Esophagus muscularis mucosa (tissue), 4 donors: Measurements from ENCODE around the gene C15orf61. TPM values are rescaled to one million over a fixed set of nuclear protein-coding genes. Genes with fewer than 3 reads are reported as not detected.

Source experiments
- DNase-seq: peaks from one replicate; pipeline ENCODE4 v3.0.0-alpha.2; 2017; ENCODE audit errors: extremely low spot score
- H3K27ac ChIP-seq, 4 donors: fragments of 200-600 bp; sonication (generic); replicated peaks in 1 of 4; 1 replicate in 3 of 4; 2 replicates in 1 of 4; pipeline ENCODE4 v1.5.1; 2016 to 2019; ENCODE audit warnings: mild to moderate bottlenecking in 1 of 4
- H3K27me3 ChIP-seq, 4 donors: fragments of 200-600 bp; sonication (generic); one replicate each; pipeline versions ENCODE4 v1.5.1 to v1.6.0; 2016 to 2019
- H3K36me3 ChIP-seq, 4 donors: fragments of 200-600 bp; sonication (generic); one replicate each; pipeline ENCODE4 v1.5.1; 2016 to 2019
- H3K4me1 ChIP-seq, 4 donors: fragments of 200-600 bp; sonication (generic); one replicate each; pipeline ENCODE4 v1.5.1; 2016 to 2019
- H3K4me3 ChIP-seq, 4 donors: fragments of 200-600 bp; sonication (generic); 1 replicate in 2 of 4; 2 replicates in 2 of 4; pipeline ENCODE4 v1.5.1; 2016 to 2019; ENCODE audit warnings: mild to moderate bottlenecking in 4 of 4, moderate library complexity in 1 of 4
- H3K9me3 ChIP-seq, 4 donors: fragments of 200-600 bp; sonication (generic); 1 replicate in 3 of 4; 2 replicates in 1 of 4; pipeline ENCODE4 v1.5.1; 2016 to 2019
- CTCF ChIP-seq, 3 experiments: fragments of 200-600 bp in 2 of 3; fragments of 450-650 bp in 1 of 3; sonication (generic) in 2 of 3; IDR thresholded peaks; one replicate each; pipeline ENCODE4 v1.5.1; 2017 to 2019; ENCODE audit warnings: antibody characterized with exemption in 3 of 3, mild to moderate bottlenecking in 2 of 3, moderate library complexity in 1 of 3
- EP300 ChIP-seq: sonication (generic); formaldehyde crosslinking; IDR thresholded peaks from one replicate; pipeline ENCODE4 v1.6.1; 2017; ENCODE audit warnings: antibody characterized with exemption
- POLR2A ChIP-seq: fragments of 450-650 bp; IDR thresholded peaks from one replicate; pipeline ENCODE4 v1.6.1; 2017; ENCODE audit warnings: antibody characterized with exemption, moderate library complexity, mild to moderate bottlenecking, low read depth
- POLR2AphosphoS5 ChIP-seq, 2 donors: sonication (generic); formaldehyde crosslinking; IDR thresholded peaks; one replicate each; pipeline ENCODE4 v1.6.1; 2017; ENCODE audit warnings: antibody characterized with exemption in 2 of 2
- WGBS: methylation state at CpG from one replicate; pipeline ENCODE4 v1.1.5; 2018; 5-methylcytosine and 5-hydroxymethylcytosine counted together
- intact Hi-C: fragments of 100-400 bp; cut with DNase I; formaldehyde crosslinking; loops from one replicate; pipeline ENCODE4 v1.15.1; 2023
- total RNA-seq, 4 donors: library from RNA; depleted of rRNA; stranded (reverse); fragments of >200 nt; gene quantifications; one replicate each; pipeline versions ENCODE4 v1.1.0 to v1.2.1, GENCODE V29; 2016

C15orf61 gene
- total RNA-seq, 4 donors from 2014 or later: 3.8 to 8.1 (median 5.7) TPM

GRCh38 chr15:67564021-67564967, 43.4 kb downstream of the C15orf61 start:
- Histone ChIP-seq H3K27ac (no peak overlapping the region), H3K4me1 (peaks cover 0 to 1% (median 0%) of the 10 kb centered on the region in 4 donors), H3K36me3 (peaks cover 0 to 1% (median 0%) of the 10 kb centered on the region in 4 donors), H3K27me3 (no peaks in the 10 kb centered on the region), H3K9me3 (no peaks in the 10 kb centered on the region), H3K4me3 (no peak overlapping the region)
- intact Hi-C loops: no loop called here
- TF ChIP-seq EP300: no peak
- no peak for TF ChIP-seq POLR2A
- no peak for TF ChIP-seq POLR2AphosphoS5 (IDR thresholded peaks at IDR 0.05)
- no peak for TF ChIP-seq CTCF (IDR thresholded peaks at IDR 0.05)
- WGBS: 89% methylated on average over 2 of the region's 2 CpGs
- no peak for DNase-seq

GRCh38 chr15:67564968-67565345, 44.0 kb downstream of the C15orf61 start:
- WGBS: 83% methylated on average over 3 of the region's 3 CpGs
- Histone ChIP-seq H3K4me1 (peaks cover 0 to 5% (median 0%) of the 10 kb centered on the region in 4 donors), H3K4me3 (no peak overlapping the region), H3K27me3 (no peaks in the 10 kb centered on the region), H3K9me3 (no peaks in the 10 kb centered on the region), H3K36me3 (no peaks in the 10 kb centered on the region), H3K27ac (no peak overlapping the region)
- TF ChIP-seq CTCF (IDR thresholded peaks at IDR 0.05): no peak
- TF ChIP-seq POLR2A: no peak
- TF ChIP-seq EP300: no peak
- TF ChIP-seq POLR2AphosphoS5 (IDR thresholded peaks at IDR 0.05): no peak
- no peak for DNase-seq
- intact Hi-C loops: no loop called here

GRCh38 chr15:67569668-67570067, 48.7 kb downstream of the C15orf61 start:
- Histone ChIP-seq H3K9me3 (no peaks in the 10 kb centered on the region), H3K27me3 (no peaks in the 10 kb centered on the region), H3K36me3 (no peaks in the 10 kb centered on the region), H3K4me3 (no peak overlapping the region), H3K27ac (no peak overlapping the region), H3K4me1 (peaks cover 0 to 12% (median 0%) of the 10 kb centered on the region in 4 donors)
- WGBS: 88% methylated on average over 3 of the region's 3 CpGs
- no peak for DNase-seq
- intact Hi-C loops: no loop called here
- TF ChIP-seq POLR2AphosphoS5 (IDR thresholded peaks at IDR 0.05) (no peak), POLR2A (no peak), CTCF (IDR thresholded peaks at IDR 0.05) (no peak), EP300 (no peak)

- peaks cover 0 to 17% (median 0%) of the 10 kb centered on the region in 4 donors for H3K4me1 ChIP-seq
- H3K36me3 ChIP-seq: no peaks in the 10 kb centered on the region
- H3K4me3 ChIP-seq: no peak overlapping the region
- H3K9me3 ChIP-seq: no peaks in the 10 kb centered on the region
- no peaks in the 10 kb centered on the region for H3K27me3 ChIP-seq
- intact Hi-C loops: no loop called here
- TF ChIP-seq EP300: no peak
- TF ChIP-seq CTCF (IDR thresholded peaks at IDR 0.05): no peak
- TF ChIP-seq POLR2A: no peak
- TF ChIP-seq POLR2AphosphoS5 (IDR thresholded peaks at IDR 0.05): no peak
- no peak for DNase-seq
- WGBS: 97% methylated on average over 4 of the region's 4 CpGs
- H3K27ac ChIP-seq: no peak overlapping the region
These were observed 50.1 kb downstream of the C15orf61 start for GRCh38 chr15:67570875-67571647.
